Adrenal gland (tissue), 5 donors: ENCODE data around the gene NEDD1.
A peak's percentile ranks its signal among the peaks of the same experiment; 100 is the strongest.

ENCODE experiments used
- POLR2A ChIP-seq, 2 donors: fragments of 450-650 bp; IDR thresholded peaks; one replicate each; pipeline ENCODE4 v1.6.1; 2017; ENCODE audit warnings: antibody characterized with exemption in 2 of 2, mild to moderate bottlenecking in 2 of 2, moderate library complexity in 1 of 2
- TF ChIP-seq, protein P1 (sequence below), 6 experiments: fragments of 450-650 bp in 4 of 6; fragments of 200-600 bp in 2 of 6; sonication (generic) in 1 of 6; IDR thresholded peaks; 1 replicate in 5 of 6; 2 replicates in 1 of 6; pipeline versions ENCODE4 v1.5.1 to v1.8.0; 2016 to 2021; ENCODE audit warnings: antibody characterized with exemption in 6 of 6, mild to moderate bottlenecking in 2 of 6, moderate library complexity in 1 of 6
- donor health status: DM: no; HTN: no; CAD: no.

DNA sequence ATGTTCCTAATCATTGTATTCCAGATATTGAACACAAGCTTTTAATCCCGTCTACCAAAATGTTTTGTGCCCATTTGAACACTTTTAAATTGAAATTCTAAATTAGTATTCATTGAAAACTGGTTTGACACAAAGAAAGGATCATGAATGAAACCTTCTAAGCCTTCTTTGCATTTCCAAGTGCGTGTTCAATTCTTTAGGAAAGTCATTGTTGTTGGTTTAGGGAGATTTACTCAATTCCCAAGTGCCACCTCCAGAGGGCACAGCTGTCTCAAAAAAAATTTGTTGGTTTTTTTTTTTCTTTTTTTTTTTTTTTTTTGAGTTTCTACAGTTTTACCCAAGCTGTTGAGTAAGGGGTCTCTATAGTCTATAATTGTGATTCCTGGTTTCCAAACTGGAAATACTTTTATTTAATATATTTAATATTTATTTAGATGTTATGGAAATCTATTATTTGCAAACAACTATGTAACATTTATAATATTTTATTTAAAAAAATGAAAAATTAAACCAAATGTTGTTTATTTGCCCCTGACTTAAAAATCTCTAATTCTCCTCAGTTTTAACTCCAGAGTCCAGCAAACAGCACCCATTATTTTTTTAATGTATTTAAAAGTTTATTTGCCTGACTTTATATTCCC lies 79.9 kb downstream of the NEDD1 start:
- TF ChIP-seq, protein P1, sequence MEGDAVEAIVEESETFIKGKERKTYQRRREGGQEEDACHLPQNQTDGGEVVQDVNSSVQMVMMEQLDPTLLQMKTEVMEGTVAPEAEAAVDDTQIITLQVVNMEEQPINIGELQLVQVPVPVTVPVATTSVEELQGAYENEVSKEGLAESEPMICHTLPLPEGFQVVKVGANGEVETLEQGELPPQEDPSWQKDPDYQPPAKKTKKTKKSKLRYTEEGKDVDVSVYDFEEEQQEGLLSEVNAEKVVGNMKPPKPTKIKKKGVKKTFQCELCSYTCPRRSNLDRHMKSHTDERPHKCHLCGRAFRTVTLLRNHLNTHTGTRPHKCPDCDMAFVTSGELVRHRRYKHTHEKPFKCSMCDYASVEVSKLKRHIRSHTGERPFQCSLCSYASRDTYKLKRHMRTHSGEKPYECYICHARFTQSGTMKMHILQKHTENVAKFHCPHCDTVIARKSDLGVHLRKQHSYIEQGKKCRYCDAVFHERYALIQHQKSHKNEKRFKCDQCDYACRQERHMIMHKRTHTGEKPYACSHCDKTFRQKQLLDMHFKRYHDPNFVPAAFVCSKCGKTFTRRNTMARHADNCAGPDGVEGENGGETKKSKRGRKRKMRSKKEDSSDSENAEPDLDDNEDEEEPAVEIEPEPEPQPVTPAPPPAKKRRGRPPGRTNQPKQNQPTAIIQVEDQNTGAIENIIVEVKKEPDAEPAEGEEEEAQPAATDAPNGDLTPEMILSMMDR (IDR thresholded peaks at IDR 0.05), result peak; percentile 28 to 69 (median 51)
- no peak for TF ChIP-seq POLR2A (IDR thresholded peaks at IDR 0.05)
